NCI-H2081 (cell line): ENCODE measurements around the gene WAC.
"Not testable (repeated sequence)": the region's sequence is repeated elsewhere in the genome, so short reads cannot be mapped to it uniquely, and the experiment has no call there.

Experiments
- DNase-seq, 2 experiments: peaks; one replicate each; lab custom pipeline; 2025; lab: John Stamatoyannopoulos, UW

Gene WAC

DNA sequence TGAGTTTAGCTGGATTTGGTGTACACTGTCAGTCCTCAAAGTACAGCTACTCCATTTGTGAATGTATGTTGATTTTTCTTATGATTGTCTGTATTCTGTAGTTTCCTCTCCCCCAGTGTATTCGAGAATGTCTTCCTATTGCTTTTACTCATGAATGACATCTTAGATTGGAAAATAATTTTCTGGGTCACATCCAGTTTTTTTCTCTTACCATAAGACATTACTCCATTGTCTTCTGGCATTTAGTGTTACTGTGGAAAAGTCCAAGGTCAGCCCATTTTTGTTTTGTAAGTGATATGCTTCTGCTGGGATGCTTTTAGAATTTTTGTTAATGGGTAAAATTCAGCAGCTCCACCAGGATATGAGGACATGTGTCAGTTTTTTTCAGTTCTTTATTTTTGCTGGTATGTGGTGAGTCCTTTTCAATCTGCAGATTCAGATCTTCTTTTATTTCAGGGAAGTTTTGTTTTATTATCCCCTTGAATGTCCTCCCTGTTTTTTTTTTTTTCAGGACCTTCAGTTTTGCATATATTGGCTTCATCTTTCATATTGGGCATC lies 33.6 kb downstream of the WAC start:
- DNase-seq: no peak

DNA sequence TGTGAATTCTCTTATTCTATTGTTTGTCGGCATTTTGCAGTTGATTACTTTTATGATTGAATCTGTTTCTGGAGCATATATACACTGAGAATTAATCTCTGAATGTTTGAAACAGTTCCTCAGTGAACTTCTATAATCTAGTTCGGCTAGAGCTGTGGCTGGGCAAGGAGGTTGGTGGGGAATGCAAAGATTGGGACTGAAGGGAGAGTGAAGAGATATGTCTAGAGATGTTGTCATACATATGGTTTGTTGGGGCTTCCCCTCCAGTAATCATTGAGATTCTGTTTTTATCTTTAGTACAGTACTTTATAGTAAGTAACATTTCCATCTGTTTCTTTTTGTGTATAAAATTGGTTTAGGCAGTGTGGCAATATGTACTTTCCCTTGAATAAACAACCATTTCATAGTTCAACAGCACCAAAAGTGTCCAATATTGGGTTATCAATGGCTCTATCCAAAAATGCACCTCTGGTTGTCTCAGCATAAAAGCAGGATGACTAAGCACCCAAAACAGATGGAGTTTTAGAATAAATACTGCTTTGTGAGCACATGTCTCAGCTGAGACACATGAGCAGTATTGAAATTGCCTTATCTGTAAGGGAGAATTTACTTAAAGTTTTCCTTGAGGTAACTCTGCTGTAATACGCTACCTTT lies 36.7 kb downstream of the WAC start:
- DNase-seq: no peak

- DNase-seq: no peak
These were observed 37.7 kb downstream of the WAC start for GRCh38 chr10:28570598-28570997.

- no peak for DNase-seq
These were observed 38.3 kb downstream of the WAC start for GRCh38 chr10:28571265-28571664.

DNA sequence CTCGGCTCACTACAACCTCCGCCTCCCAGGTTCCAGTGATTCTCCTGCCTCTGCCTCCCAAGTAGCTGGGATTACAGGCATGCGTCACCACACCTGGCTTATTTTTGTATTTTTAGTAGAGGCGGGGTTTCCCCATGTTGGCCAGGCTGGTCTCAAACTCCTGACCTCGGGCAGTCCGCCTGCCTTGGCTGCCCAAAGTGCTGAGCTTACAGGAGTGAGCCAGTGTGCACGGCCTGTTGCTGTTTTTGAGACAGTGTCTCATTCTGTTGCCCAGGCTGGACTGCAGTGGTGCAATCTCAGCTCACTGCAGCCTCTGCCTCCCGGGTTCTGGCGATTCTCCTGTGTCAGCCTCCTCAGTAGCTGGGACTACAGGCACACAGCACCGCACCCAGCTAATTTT lies 41.3 kb downstream of the WAC start:
- DNase-seq: not testable (repeated sequence)

DNA sequence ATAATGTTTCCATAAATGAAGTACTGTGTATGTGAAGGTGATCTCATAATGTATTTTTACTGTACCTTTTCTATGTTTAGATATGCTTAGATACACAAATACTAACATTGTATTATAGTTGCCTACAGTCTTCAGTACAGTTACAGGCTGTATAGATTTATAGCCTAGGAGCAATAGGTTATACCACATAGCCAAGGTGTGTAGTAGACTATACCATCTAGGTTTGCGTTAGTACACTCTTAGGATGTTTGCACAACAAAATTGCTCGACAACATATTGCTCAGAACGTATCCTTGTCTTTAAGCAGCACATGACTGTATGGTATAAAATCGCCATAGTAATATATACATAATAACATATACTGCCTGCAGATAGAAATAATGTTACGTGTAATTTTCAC lies 42.9 kb downstream of the WAC start:
- DNase-seq: no peak

GRCh38 chr10:28577506-28577905 lies 44.6 kb downstream of the WAC start:
- DNase-seq: no peak

GRCh38 chr10:28578454-28578853 lies 45.5 kb downstream of the WAC start:
- DNase-seq: no peak

DNA sequence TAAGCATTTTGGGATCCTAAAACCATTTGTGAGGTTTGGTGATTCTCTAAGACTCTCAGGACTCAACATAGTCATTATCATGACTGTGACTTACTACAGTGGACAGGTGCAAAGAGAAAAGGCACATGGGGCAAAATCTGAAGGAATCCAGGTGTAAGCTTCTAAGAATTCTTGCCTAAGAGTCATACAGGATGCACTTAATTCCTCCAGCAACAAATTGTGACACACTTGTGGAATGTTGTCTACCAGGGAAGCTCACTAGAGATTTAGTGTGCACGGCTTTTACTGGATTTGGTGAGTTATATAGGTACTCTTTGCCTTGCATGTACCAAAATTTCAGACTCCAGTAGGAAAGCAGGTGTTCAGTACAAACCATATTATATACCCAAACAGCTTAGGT lies 47.9 kb downstream of the WAC start:
- DNase-seq: no peak

GRCh38 chr10:28581916-28582315 lies 49.0 kb downstream of the WAC start:
- no peak for DNase-seq

- no peak for DNase-seq
These were observed 52.2 kb downstream of the WAC start for GRCh38 chr10:28585076-28585475.

GRCh38 chr10:28586176-28586575 lies 53.3 kb downstream of the WAC start:
- no peak for DNase-seq

DNA sequence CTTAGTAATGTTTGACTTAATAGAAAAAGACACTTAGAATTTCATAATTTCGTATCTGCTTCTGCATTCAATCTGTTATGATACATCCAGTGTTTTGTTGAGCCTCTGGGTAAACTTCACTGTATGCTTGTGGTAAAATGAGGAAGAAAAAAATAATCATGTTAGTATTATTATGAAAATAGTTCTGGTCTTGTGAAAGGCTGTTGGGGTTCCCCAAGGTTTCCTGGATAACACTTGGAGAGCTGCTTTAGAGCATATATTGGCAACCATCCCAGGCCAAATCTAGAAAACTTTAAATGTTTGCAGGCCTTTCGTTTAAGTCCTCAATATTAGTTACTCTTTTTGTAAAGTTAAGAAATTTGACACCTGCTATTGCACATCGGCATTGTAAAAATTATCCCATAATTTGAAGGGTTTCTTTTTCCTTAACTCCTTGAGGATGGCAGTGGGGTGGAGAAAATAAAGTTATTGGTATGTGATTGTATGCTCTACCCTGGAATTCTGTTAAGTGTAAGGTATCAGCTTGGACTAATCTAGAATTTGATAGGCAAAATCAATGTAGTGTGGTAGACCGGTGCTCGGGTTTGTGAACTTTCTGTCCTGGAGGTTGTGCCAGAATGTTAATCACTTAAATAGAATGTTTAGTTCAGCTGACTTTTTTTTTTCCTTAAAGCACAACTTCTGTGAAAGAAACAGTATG lies 54.5 kb downstream of the WAC start:
- DNase-seq: no peak

DNA sequence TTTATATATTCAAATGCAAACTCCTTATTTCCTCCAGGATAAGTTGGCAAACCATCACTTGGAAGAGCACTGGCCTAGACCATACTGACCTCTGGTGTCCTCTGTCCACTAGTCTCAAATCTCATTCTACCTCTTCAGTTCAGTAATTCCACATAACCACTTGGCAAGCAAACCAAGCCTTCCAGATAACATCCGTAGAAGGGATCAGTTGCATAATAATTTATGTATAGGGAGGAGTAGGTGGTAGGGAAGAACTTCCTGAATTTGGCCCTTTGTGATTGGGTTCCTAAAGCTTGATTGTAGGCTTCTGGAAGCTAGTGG lies 55.0 kb downstream of the WAC start:
- DNase-seq: no peak

DNA sequence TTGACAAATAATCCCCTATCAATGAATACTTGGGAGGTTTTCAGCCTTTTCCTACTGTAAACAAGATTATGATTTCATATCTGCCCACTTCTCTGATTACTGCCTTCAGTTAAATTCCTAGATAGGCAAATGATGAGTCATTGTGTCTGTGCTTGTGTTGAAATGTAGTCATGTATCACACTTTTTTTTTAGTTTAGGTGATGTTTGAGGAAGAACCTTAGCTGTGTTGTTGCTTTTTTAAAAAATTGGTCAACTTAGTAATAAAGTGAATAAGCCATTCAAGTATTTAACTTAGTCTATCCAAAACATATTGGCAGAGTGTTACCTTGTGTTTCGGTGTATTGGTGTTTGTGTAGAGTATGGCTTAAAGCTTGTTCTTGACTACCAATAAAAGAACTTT lies 60.0 kb downstream of the WAC start:
- DNase-seq: no peak

DNA sequence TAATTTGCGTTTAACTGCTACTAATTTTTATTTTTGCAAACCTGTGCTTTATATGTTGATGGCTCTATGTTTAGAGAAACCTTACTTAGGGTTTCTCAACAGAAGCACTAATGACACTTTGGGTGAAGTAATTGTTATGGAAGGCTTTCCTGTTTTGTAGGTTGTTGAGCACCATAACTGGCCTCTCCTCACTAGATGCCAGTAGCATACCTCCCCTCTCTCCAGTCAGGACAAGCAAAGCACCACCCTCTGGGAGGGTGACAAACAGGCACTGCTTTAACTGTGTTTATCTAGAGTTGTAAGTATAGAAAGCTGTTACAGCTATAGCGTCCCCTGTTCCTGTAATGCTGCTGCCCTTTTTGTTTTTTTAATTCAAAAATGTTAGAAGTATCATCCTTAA lies 60.9 kb downstream of the WAC start:
- no peak for DNase-seq

DNA sequence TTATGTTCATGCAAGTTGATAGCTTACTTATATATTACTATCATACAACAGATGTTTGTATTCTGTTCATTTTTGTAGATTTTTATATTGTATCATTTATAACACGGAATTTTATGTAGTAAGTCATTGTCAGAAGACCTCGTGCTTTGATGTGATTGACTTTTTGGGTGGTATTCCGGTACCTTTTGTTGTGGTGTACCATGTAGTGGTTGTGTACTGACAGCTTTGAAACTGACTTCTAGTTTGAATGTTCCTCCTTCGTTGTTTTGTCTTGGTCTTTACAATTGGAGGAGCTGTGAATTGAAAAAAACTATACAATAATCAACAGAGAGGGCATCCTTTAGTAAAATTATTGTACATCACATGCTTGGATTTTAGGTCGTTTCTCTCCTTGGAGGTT lies 61.5 kb downstream of the WAC start:
- no peak for DNase-seq

- DNase-seq: no peak
These were observed 62.7 kb downstream of the WAC start for GRCh38 chr10:28595613-28596012.

GRCh38 chr10:28600056-28600455 lies 67.1 kb downstream of the WAC start:
- DNase-seq: no peak

DNA sequence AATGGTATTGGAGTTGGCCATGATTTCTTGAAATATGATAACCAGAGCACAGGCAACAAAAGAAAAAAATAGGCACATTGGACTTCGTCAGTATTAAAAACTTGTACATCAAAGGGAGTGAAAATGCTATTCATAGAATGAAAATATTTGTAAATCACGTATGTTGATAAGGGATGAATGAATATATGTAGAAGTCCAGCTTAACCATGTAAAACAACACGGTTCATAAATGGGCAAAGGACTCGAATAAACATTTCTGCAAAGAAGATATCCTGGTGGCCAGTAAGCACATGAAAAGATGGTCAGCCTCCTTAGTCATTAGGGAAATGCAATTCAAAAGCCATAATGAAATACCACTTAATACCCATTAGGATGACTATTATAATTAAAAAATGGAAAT lies 68.1 kb downstream of the WAC start:
- no peak for DNase-seq

GRCh38 chr10:28604567-28605536 lies 71.9 kb downstream of the WAC start:
- no peak for DNase-seq

DNA sequence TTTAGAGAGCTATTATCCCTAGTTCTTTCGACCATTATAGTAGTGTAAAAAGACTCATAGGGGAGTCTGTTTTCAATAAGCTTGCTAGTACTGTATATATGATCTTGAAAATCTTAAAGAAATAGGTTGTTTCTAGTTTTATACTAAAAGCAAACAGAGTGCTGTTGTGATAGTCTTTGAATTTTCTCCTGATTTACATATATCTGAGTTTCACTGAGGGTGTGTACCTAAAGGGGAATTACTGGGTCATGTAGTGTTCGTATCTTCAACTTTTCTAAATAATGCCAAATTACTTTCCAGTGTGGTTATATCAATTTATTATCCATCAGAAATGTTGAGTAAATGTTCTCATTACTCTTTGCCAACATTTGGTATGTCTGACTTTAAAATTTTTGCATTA lies 73.7 kb downstream of the WAC start:
- no peak for DNase-seq

- not testable (repeated sequence) for DNase-seq
These were observed 76.7 kb downstream of the WAC start for GRCh38 chr10:28609636-28610035.
